SJCRH30 (cell line): ENCODE results near the gene BAZ1B. TPM values are rescaled to one million over a fixed set of nuclear protein-coding genes. Genes with fewer than 3 reads are reported as not detected.
"Not testable (repeated sequence)": the region's sequence is repeated elsewhere in the genome, so short reads cannot be mapped to it uniquely, and the experiment has no call there.

Source experiments
- DNase-seq, 2 experiments: peaks; one replicate each; pipeline ENCODE4 v3.0.0-alpha.2; 2015 to 2020
- H3K27ac ChIP-seq: fragments of 250-450 bp; sonication (Bioruptor Pico); 2 replicates; pipeline ENCODE4 v1.5.1; 2020; ENCODE audit warnings: mild to moderate bottlenecking, moderate library complexity
- H3K27me3 ChIP-seq: fragments of 250-450 bp; sonication (Bioruptor Pico); 2 replicates; pipeline ENCODE4 v1.5.1; 2020; ENCODE audit warnings: mild to moderate bottlenecking, moderate library complexity
- H3K36me3 ChIP-seq: fragments of 250-450 bp; sonication (Bioruptor Pico); 2 replicates; pipeline ENCODE4 v1.5.1; 2020; ENCODE audit warnings: mild to moderate bottlenecking, moderate library complexity
- H3K4me1 ChIP-seq: fragments of 250-450 bp; sonication (Bioruptor Pico); 2 replicates; pipeline ENCODE4 v1.5.1; 2020; ENCODE audit warnings: mild to moderate bottlenecking, moderate library complexity
- H3K4me3 ChIP-seq: fragments of 250-450 bp; sonication (Bioruptor Pico); 2 replicates; pipeline ENCODE4 v1.5.1; 2020; ENCODE audit warnings: mild to moderate bottlenecking, moderate library complexity
- H3K9me3 ChIP-seq: fragments of 250-450 bp; sonication (Bioruptor Pico); replicated peaks from 2 replicates; pipeline ENCODE4 v1.5.1; 2020; ENCODE audit warnings: mild to moderate bottlenecking, moderate library complexity
- total RNA-seq: library from RNA; depleted of rRNA; stranded (reverse); fragments of >200 nt; shearing (Covaris generic); gene quantifications from 2 replicates; pipeline ENCODE4 v1.2.3, GENCODE V29; 2014

BAZ1B gene
- total RNA-seq, 1 experiment from 2014 or later = 139 TPM

DNA sequence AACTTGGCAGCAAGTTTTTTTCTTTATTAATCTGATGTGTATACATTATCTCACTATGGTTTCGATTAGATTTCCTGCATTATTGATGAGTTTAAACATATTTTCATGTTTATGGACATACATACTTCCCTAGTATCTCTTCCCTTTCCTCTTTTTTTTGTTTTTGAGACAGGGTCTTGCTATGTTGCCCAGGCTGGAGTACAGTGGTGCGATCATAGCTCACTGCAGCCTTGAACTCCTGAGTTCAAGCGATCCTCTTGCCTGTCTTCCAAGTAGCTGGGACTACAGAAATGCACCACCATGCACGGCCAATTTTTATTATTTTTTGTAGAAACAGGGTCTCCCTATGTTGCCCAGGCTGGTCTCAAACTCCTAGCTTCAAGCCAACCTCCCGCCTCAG lies 18.9 kb downstream of the BAZ1B start:
- no peaks in the 10 kb centered on the region for H3K4me1 ChIP-seq
- H3K36me3 ChIP-seq = peaks cover 94% of the 10 kb centered on the region
- DNase-seq = no peak
- H3K4me3 ChIP-seq = no peak overlapping the region
- no peaks in the 10 kb centered on the region for H3K9me3 ChIP-seq
- H3K27ac ChIP-seq = no peak overlapping the region
- no peaks in the 10 kb centered on the region for H3K27me3 ChIP-seq

DNA sequence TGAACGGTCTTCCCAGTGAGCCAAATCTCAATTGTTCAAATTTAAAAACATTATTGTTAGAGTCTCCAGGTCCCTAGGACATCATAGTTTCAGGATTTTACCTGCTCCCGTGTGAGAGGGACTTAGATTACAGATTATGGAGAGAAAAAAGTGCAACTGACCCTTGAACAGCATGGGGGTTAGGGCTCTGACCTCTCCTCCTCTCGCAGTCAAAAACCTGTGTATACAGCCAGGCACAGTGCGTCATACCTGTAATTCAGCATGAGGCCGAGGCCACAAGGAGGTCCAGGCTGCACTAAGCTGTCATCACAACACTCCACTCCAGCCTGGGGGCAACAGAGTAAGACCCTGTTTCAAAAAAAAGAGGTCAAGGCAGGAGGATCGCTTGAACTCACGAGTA lies 25.5 kb downstream of the BAZ1B start:
- Histone ChIP-seq H3K4me3 (no peak overlapping the region), H3K9me3 (no peaks in the 10 kb centered on the region), H3K36me3 (peaks cover 96% of the 10 kb centered on the region), H3K27me3 (no peaks in the 10 kb centered on the region), H3K27ac (no peak overlapping the region), H3K4me1 (no peaks in the 10 kb centered on the region)
- no peak for DNase-seq

DNA sequence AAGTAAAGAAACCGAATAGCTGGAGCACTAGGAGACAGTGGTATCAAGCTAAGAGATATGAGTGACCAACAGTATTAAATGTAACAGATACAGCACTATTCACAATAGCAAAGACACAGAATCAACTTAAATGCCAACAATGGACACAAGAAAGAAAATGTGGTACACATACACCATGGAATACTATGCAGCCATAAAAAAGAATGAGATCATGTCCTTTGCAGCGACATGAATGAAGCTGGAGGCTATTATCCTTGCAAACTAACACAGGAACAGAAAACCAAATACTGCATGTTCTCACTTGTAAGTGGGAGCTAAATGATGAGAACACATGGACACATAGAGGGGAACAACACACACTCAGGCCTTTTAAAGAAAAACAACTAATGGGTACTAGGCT lies 26.6 kb downstream of the BAZ1B start:
- not testable (repeated sequence) for H3K4me3 ChIP-seq, H3K27me3 ChIP-seq, DNase-seq, H3K27ac ChIP-seq, H3K9me3 ChIP-seq, H3K4me1 ChIP-seq
- peaks cover 94% of the 10 kb centered on the region for H3K36me3 ChIP-seq

DNA sequence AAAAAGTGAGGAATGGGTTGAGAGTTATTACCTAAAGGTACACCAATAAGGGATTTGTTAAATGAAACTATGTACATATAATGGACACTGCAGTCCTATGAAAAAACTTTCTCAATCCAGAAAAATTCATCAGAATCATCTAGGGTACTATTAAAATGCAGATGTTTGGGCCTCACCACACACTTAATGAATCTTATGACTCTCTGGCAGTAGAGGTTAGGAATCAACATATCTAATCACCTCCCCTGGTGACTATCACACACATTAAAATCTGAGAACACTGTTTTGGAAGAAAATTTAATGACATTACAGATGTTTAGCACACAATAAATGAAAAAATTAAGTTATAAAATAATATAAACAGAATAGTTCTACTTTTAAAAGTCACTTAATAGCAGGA lies 32.1 kb downstream of the BAZ1B start:
- Histone ChIP-seq H3K27me3 (no peaks in the 10 kb centered on the region), H3K36me3 (peaks cover 92% of the 10 kb centered on the region), H3K4me1 (no peaks in the 10 kb centered on the region), H3K27ac (no peak overlapping the region), H3K9me3 (no peaks in the 10 kb centered on the region), H3K4me3 (no peak overlapping the region)
- DNase-seq = no peak

DNA sequence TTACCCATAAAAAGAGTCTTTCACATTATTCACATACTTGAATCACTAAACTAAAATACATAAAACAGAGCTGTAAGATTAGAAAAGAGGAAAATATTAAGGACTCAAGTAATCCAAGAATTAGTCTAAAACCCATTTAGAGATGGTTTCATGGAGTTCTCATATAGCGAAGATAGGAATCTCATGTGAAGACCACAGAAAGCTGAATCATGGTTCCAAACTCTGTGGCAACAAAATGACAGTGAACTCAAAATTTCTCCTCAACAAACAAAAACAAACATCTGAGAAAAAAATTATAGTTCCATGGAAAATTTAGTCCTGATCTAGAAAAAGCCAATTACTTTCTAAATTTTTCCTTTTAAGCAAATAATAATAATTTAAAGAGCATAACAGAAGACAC lies 34.6 kb downstream of the BAZ1B start:
- DNase-seq = no peak
- Histone ChIP-seq H3K4me3 (no peak overlapping the region), H3K9me3 (no peaks in the 10 kb centered on the region), H3K27me3 (no peaks in the 10 kb centered on the region), H3K4me1 (no peaks in the 10 kb centered on the region), H3K36me3 (peaks cover 94% of the 10 kb centered on the region), H3K27ac (no peak overlapping the region)

DNA sequence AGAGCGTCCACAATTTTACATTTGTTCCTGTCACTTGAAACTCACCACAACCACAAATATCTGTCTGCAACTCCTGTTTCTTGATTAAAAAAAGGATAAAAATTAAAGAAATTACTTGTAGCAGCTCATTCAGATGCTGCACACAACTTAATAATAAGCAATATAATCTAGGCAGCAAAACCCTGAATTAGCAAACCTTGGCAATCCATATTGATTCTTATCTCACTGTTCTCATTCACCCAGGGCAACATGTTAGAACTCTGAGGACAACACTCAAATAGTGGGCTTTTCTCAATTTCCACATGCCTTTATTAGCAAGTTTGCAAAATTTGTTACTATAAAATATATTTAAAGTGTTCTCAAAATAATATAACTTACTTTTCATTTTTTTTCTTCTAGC lies 38.9 kb downstream of the BAZ1B start:
- Histone ChIP-seq H3K27ac (no peak overlapping the region), H3K27me3 (no peaks in the 10 kb centered on the region), H3K9me3 (no peaks in the 10 kb centered on the region)

DNA sequence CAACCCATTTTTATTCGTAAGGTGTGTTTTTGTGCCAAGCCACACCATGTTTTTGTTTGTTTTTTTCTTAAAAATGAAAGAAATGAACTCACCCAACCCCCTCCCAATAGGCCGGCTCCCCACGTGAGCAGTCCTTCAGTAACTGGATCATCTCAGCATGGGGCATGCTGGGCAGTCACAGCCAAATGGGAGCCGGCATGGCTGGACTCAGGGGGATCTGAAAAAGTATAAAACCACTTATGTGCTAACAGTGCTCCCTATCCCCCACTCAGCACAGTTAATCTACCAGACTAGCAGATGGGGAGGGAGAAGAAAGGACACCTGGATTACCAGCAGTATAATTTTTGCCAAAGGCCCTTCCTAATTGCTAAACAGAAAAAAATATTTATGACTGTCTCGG lies 39.3 kb downstream of the BAZ1B start:
- Histone ChIP-seq H3K4me3 (no peak overlapping the region), H3K27ac (no peak overlapping the region), H3K4me1 (no peaks in the 10 kb centered on the region), H3K9me3 (no peaks in the 10 kb centered on the region), H3K36me3 (peaks cover 93% of the 10 kb centered on the region), H3K27me3 (no peaks in the 10 kb centered on the region)
- DNase-seq = no peak

More for the DNA sequence above, 38.9 kb downstream of the BAZ1B start:
- Histone ChIP-seq H3K4me1 (no peaks in the 10 kb centered on the region), H3K4me3 (no peak overlapping the region), H3K36me3 (peaks cover 93% of the 10 kb centered on the region)
- DNase-seq = no peak

DNA sequence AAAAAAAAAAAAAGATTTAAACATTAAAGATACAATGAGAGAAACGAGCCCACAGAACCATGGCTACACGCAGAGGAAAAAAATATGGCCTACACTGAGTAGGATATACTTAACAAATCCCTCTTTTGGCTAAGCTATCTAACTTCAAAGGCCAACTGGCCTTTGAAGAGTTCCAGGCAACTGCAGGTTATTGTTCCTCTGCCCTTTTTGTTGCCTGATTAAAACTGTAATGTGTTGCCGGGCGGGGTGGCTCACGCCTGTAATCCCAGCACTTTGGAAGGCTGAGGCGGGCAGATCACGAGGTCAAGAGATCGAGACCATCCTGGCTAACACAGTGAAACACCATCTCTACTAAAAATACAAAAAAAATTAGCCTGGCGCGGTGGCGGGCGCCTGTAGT lies 40.6 kb downstream of the BAZ1B start:
- H3K36me3 ChIP-seq = peaks cover 93% of the 10 kb centered on the region
- not testable (repeated sequence) for H3K27ac ChIP-seq, DNase-seq, H3K4me1 ChIP-seq, H3K4me3 ChIP-seq, H3K9me3 ChIP-seq, H3K27me3 ChIP-seq

DNA sequence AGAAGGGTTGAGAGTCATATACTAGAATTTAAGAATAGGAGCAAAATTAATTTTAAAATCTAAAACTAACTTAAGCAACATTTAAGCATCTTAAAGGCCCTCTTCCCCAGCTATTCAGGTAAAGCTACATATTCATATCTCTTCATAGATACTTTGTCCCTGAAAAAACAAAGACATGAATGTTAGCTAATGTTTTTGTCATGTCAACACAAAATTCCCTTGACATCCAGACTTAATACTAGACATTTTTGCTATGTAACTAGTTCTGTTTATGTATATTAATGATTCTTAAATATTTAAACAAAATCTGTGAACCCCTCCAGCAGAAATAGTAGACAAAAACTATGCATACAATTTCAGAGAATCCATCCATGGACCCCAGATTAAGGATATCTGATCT lies 43.5 kb downstream of the BAZ1B start:
- no peaks in the 10 kb centered on the region for H3K9me3 ChIP-seq
- peaks cover 93% of the 10 kb centered on the region for H3K36me3 ChIP-seq
- H3K27me3 ChIP-seq = no peaks in the 10 kb centered on the region
- no peak overlapping the region for H3K27ac ChIP-seq
- H3K4me3 ChIP-seq = no peak overlapping the region
- H3K4me1 ChIP-seq = no peaks in the 10 kb centered on the region
- no peak for DNase-seq

DNA sequence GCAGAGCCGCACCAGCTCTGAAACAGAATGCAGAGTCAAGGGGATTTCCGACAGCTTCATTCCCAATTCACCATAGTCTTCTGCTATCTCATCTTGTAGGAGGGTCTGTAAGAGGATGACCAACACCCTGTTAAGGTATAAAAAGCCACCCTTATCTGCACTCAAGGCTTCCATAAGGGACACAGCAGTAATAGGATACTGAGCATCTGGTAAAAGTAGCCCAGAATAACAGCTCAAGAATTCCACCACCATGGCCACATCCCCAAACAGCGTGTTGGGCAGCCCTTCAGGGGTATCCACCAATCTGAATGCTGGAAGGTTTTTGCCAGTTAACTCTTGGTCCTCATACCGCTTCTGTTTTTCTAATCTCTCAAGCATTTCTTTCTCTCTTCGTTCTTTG lies 44.7 kb downstream of the BAZ1B start:
- Histone ChIP-seq H3K27ac (no peak overlapping the region), H3K9me3 (no peaks in the 10 kb centered on the region), H3K36me3 (peaks cover 88% of the 10 kb centered on the region), H3K27me3 (no peaks in the 10 kb centered on the region), H3K4me3 (no peak overlapping the region), H3K4me1 (no peaks in the 10 kb centered on the region)
- no peak for DNase-seq

DNA sequence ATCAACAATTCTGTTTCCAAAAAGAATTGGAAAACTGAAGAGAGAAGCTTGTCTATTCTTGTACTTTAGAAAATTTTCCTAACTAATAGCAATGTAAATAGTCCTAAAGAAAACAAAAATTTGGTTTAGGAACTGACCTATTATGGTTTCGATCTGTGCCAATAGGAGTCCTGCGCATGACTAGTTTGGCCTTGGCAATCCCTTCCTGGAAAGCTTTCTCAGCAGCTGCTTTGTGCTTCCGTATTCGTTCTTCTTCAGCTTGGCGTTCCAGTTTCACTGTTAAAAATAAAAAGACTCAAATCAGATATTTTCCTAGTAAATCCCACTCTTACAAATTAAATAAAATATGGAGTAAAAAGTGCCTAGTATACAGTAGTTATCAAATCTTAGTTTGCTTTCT lies 51.9 kb downstream of the BAZ1B start:
- H3K9me3 ChIP-seq = no peaks in the 10 kb centered on the region
- peaks cover 93% of the 10 kb centered on the region for H3K36me3 ChIP-seq
- H3K4me3 ChIP-seq = no peak overlapping the region
- H3K27me3 ChIP-seq = no peaks in the 10 kb centered on the region
- no peak overlapping the region for H3K27ac ChIP-seq
- no peaks in the 10 kb centered on the region for H3K4me1 ChIP-seq
- no peak for DNase-seq

DNA sequence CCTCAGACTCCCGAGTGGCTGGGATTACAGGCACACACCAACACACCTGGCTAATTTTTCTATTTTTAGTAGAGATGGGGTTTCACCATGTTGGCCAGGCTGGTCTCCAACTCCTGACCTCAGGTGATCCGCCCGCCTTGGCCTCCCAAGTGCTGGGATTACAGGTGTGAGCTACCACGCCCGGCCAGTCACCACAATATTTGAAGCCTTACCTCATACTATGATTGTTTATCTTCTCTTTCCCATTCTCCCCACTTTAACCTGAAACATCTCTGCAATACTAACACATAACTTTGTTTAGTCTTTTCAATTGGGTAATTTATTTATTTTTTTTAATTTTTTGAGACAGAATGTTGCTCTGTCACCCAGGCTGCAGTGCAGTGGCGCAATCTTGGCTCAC lies 55.0 kb downstream of the BAZ1B start:
- not testable (repeated sequence) for H3K4me3 ChIP-seq, H3K9me3 ChIP-seq, H3K27ac ChIP-seq, H3K4me1 ChIP-seq, H3K27me3 ChIP-seq, DNase-seq
- peaks cover 97% of the 10 kb centered on the region for H3K36me3 ChIP-seq

DNA sequence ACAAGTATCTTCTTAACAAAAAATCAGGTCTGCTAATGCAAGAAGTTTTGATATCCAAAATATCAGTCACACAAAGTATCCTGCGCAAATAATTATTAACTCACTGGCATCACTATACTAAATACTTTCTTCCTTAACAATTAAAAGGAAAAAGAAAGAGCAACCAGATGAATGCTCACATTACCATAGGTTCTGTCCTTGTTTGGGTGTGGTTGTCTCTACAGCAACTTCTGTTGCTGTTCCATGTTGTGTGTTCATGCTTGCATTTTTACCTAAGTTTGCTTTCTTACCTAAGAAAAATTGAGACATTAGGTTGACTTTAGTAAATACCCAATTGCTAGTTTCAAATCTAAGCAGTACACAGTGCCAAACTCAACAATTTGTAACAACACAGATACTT lies 56.0 kb downstream of the BAZ1B start:
- H3K4me3 ChIP-seq = no peak overlapping the region
- H3K4me1 ChIP-seq = no peaks in the 10 kb centered on the region
- H3K27me3 ChIP-seq = no peaks in the 10 kb centered on the region
- no peak overlapping the region for H3K27ac ChIP-seq
- DNase-seq = no peak
- peaks cover 97% of the 10 kb centered on the region for H3K36me3 ChIP-seq
- no peaks in the 10 kb centered on the region for H3K9me3 ChIP-seq

DNA sequence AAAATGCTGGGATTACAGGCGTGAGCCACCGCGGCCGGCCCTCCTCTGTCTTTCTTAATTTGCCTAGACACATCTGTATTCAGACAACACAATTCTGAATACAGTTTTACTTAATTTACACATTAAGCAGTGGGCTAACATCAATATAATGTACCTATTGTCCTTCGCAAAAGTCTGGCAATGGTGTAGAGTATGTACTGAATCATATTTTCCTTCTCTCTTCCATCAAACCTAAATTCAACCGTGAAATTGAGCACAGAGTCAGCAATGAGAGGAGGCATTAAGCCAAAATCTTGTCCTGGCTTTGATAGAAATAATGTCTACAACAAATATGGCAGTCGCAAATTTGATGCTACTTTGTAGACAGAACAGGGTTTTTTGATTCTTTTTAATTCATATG lies 58.1 kb downstream of the BAZ1B start:
- H3K27me3 ChIP-seq = no peaks in the 10 kb centered on the region
- peaks cover 94% of the 10 kb centered on the region for H3K36me3 ChIP-seq
- no peaks in the 10 kb centered on the region for H3K4me1 ChIP-seq
- no peak overlapping the region for H3K4me3 ChIP-seq
- no peak overlapping the region for H3K27ac ChIP-seq
- H3K9me3 ChIP-seq = no peaks in the 10 kb centered on the region
- DNase-seq = no peak

DNA sequence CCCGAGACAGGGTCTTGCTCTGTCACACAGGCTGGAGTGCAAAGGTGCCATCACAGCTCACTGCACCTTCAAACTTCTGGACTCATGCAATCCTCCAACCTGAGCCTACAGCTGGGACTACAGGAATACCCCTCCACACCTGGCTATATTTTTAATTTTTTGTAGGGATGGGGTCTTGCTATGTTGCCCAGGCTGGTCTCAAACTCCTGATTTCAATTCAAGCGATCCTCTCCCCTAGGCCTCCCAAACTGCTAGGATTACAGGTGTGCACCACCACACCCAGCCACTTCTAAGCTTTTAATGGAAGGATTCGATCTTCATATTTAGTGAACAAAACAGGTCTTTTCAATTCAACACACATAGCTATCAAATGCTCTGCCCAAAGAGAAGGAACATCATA lies 58.8 kb downstream of the BAZ1B start:
- Histone ChIP-seq H3K27ac (no peak overlapping the region), H3K27me3 (no peaks in the 10 kb centered on the region), H3K4me3 (no peak overlapping the region), H3K36me3 (peaks cover 95% of the 10 kb centered on the region), H3K4me1 (no peaks in the 10 kb centered on the region), H3K9me3 (no peaks in the 10 kb centered on the region)
- DNase-seq = no peak

DNA sequence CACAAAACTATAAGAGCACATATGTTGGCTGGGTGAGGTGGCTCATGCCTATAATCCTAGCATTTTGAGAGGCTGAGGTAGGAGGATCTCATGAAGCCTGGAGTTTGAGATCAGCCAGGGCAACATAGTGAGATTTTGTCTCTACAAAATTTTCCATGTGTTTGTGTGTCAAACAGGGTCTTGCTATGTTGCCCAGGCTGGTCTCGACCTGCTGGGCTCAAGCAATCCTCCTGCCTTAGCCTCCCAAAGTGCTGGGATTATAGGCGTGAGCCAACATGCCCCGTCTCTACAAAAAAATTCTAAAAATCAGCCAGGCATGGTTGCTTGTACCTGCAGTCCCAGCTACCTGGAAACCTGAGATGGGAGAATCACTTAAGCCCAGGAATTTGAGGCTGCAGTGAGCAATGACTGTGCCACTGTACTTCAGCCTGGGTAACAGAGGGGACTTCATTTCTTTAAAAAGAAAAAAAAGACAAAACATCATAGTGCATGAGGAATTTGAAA lies 60.3 kb downstream of the BAZ1B start:
- no peak for DNase-seq
- H3K4me3 ChIP-seq = no peak overlapping the region
- no peaks in the 10 kb centered on the region for H3K4me1 ChIP-seq
- H3K27me3 ChIP-seq = no peaks in the 10 kb centered on the region
- peaks cover 95% of the 10 kb centered on the region for H3K36me3 ChIP-seq
- no peaks in the 10 kb centered on the region for H3K9me3 ChIP-seq
- no peak overlapping the region for H3K27ac ChIP-seq

DNA sequence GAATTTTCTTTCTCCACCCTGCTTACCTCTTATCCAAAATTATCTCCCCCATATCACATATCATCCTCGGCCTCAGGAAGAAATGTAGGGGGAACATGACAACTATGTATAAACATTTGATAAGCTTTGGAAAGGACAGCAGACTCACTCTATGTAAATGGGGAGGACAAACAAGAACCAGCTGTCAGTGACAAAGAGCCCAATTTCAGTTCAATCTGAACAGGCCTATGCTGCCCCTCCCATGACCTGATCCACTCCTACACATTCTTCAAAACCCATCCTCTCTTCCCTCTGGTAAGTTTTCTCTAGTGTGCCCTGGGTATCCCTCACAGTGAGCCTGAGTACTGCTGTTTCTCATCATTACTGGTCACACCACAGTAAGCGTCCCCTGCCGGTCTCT lies 67.7 kb downstream of the BAZ1B start:
- Histone ChIP-seq H3K27ac (no peak overlapping the region), H3K4me1 (no peaks in the 10 kb centered on the region), H3K36me3 (peaks cover 79% of the 10 kb centered on the region), H3K9me3 (no peaks in the 10 kb centered on the region), H3K27me3 (no peaks in the 10 kb centered on the region), H3K4me3 (no peak overlapping the region)
- DNase-seq = no peak
